NCI-H1105 treated with DMSO at 0.1 percent for 48 hours (cell line): ENCODE measurements around the gene LINGO1.

Experiments
- DNase-seq: peaks from one replicate; lab custom pipeline; 2025; lab: John Stamatoyannopoulos, UW

Gene LINGO1

DNA sequence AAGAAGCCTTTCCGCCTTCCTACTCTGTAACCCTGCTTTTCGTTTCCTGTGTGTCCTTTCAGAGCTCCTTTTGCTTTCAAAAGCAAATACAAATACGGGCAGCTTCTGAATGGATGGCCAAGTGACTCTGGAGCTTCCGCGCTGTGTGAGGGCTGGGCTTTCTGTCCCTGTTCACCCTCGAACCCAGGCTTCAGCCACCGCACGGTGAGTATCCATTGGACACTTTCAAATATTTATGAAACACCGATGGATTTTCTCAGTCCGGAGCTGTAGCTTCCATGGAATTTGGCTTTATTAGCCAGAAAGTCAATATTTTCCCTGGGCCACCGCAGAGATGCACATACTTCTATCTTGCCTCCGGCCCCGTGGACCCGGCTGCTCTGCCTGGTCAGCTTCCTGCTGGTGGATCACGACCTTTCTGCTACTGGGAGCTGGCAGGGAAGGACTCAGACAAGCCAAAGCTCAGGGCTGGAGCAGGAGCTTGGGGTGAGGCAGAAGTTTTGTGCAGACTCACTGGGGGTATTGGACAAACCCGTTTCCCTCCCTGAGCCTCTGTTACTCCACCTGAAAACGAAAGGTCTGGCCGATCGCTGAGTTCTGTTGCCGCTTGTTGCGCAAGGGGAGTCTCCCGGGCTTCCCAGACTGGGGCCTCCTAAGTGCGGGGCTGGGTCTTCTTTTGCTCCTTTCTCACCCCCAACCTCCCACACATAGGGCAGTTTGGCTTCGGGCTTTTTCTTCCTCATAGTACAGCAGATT lies 63.6 kb downstream of the LINGO1 start:
- DNase-seq: no peak

- DNase-seq: no peak
These were observed 64.4 kb downstream of the LINGO1 start for GRCh38 chr15:77568014-77568972.

GRCh38 chr15:77567202-77567601 lies 65.5 kb downstream of the LINGO1 start:
- no peak for DNase-seq

GRCh38 chr15:77566092-77566491 lies 66.6 kb downstream of the LINGO1 start:
- DNase-seq: no peak

GRCh38 chr15:77565378-77565915 lies 67.3 kb downstream of the LINGO1 start:
- DNase-seq: no peak

DNA sequence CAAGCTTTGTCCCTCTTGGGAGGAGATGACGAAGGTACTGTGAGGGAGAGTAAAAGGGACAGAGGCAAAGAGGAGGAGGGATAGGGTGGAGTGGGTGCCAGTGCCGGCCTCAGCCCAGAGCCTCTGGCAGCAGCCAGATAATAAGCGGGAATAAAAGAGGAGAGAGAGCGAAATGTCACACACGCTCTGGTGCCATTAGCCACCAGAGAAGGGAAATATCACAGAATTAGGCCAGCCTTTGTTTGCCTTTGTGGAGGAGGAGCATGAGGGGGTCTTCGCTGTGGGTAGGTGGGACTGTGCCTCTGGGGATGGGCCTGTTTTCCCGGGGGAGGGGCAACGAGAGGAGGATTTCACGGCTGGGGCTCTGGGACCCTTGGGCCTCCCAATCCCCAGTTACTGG lies 67.8 kb downstream of the LINGO1 start:
- no peak for DNase-seq

GRCh38 chr15:77564341-77564740 lies 68.4 kb downstream of the LINGO1 start:
- no peak for DNase-seq

GRCh38 chr15:77563623-77564156 lies 69.0 kb downstream of the LINGO1 start:
- no peak for DNase-seq
